ENCODE data around the gene TPPP3.

Gene TPPP3

GRCh38 chr16:67342616-67343015 lies 50.7 kb downstream of the TPPP3 start:
- TF ChIP-seq CTCF (IDR thresholded peaks at IDR 0.05; ENCODE audit: low read depth, low read length, missing control alignments), result no peak
- DNase-seq (ENCODE audit: extremely low read depth, low read depth), result no peak
- H3K4me3 ChIP-seq (replicated peaks; ENCODE audit: low read depth, low read length), result no peak overlapping the region

GRCh38 chr16:67341250-67341649 lies 52.0 kb downstream of the TPPP3 start:
- no peak for DNase-seq (ENCODE audit: extremely low read depth, low read depth)
- no peak for TF ChIP-seq CTCF (IDR thresholded peaks at IDR 0.05; ENCODE audit: low read depth, low read length, missing control alignments)
- H3K4me3 ChIP-seq (replicated peaks; ENCODE audit: low read depth, low read length), result no peak overlapping the region

Data from HFF-Myc (cell line).